ENCODE data around the gene KLK6.

GRCh38 chr19:50939596-50939995, 29.8 kb downstream of the KLK6 start:
- TF ChIP-seq CTCF (IDR thresholded peaks at IDR 0.05; ENCODE audit: low read depth, low read length) (no peak), EZH2phosphoT487 (IDR thresholded peaks at IDR 0.05; ENCODE audit: low read depth) (no peak)
